Urothelium cell line (cell line): ENCODE measurements around the gene KIF18B.

Source experiments
- DNase-seq: peaks from one replicate; pipeline ENCODE4 v3.0.0; 2011; ENCODE audit warnings: low spot score, mixed read lengths
- FAIRE-seq: peaks from 2 replicates; lab custom pipeline; 2011; peaks lifted over from hg19 to GRCh38; lab: Jason Lieb, UNC

KIF18B gene

GRCh38 chr17:44947461-44948314 lies at the start of gene KIF18B:
Gene KIF18B, minus strand, starts transcription at chr17:44947773. Its CDS starts 11,429 bp downstream, at chr17:44936344.
- FAIRE-seq (peak; percentile 80), DNase-seq (peak; percentile 98)

GRCh38 chr17:44996304-44996703 lies 48.7 kb upstream of the KIF18B start:
- no peak for FAIRE-seq
- no peak for DNase-seq

- FAIRE-seq (no peak), DNase-seq (no peak)
Measured at GRCh38 chr17:44995436-44996001, 47.9 kb upstream of the KIF18B start.

GRCh38 chr17:44992242-44992939 lies 44.8 kb upstream of the KIF18B start:
- FAIRE-seq, result no peak
- DNase-seq, result no peak

GRCh38 chr17:44990994-44991393 lies 43.4 kb upstream of the KIF18B start:
- FAIRE-seq (no peak), DNase-seq (no peak)

GRCh38 chr17:44989552-44990138 lies 42.1 kb upstream of the KIF18B start:
- FAIRE-seq, result no peak
- DNase-seq, result no peak

GRCh38 chr17:44988044-44988942 lies 40.7 kb upstream of the KIF18B start:
- FAIRE-seq, result no peak

GRCh38 chr17:44983563-44983962 lies 36.0 kb upstream of the KIF18B start:
- FAIRE-seq (no peak), DNase-seq (no peak)

More at GRCh38 chr17:44988044-44988942, 40.7 kb upstream of the KIF18B start:
- DNase-seq, result no peak

GRCh38 chr17:44982113-44982702 lies 34.6 kb upstream of the KIF18B start:
- DNase-seq (no peak), FAIRE-seq (peak; percentile 98)

GRCh38 chr17:44981221-44981968 lies 33.8 kb upstream of the KIF18B start:
- FAIRE-seq, result no peak
- DNase-seq, result no peak

- DNase-seq, result no peak
- no peak for FAIRE-seq
Measured at GRCh38 chr17:44979426-44979995, 31.9 kb upstream of the KIF18B start.

GRCh38 chr17:44978807-44979206 lies 31.2 kb upstream of the KIF18B start:
- no peak for DNase-seq
- no peak for FAIRE-seq

GRCh38 chr17:44977814-44978550 lies 30.4 kb upstream of the KIF18B start:
- no peak for FAIRE-seq
- no peak for DNase-seq

GRCh38 chr17:44977065-44977464 lies 29.5 kb upstream of the KIF18B start:
- no peak for FAIRE-seq
- DNase-seq, result no peak

GRCh38 chr17:44976206-44976605 lies 28.6 kb upstream of the KIF18B start:
- FAIRE-seq (no peak), DNase-seq (no peak)

GRCh38 chr17:44972953-44973352 lies 25.4 kb upstream of the KIF18B start:
- FAIRE-seq, result peak; percentile 96

GRCh38 chr17:44971776-44972483 lies 24.4 kb upstream of the KIF18B start:
- DNase-seq (peak; percentile 73), FAIRE-seq (peak; percentile 42)

More at GRCh38 chr17:44972953-44973352, 25.4 kb upstream of the KIF18B start:
- DNase-seq, result peak; percentile 80
